GM23338 (cell line): ENCODE measurements around the gene MTREX. TPM values are rescaled to one million over a fixed set of nuclear protein-coding genes. Genes with fewer than 3 reads are reported as not detected.

ENCODE experiments used
- ATAC-seq: fragments of 200-7000 bp; cut with Tn5 transposase; 3 replicates; pipeline ENCODE4 v1.9.1; 2020
- DNase-seq: peaks from one replicate; pipeline ENCODE4 v3.0.0-alpha.2; 2015; ENCODE audit warnings: low spot score
- H2AFZ ChIP-seq: fragments of 200-600 bp; sonication (generic); 2 replicates; pipeline ENCODE4 v1.8.0; 2016; ENCODE audit warnings: antibody characterized with exemption, mild to moderate bottlenecking, moderate library complexity
- H3F3A ChIP-seq: fragments of 200-600 bp; sonication (generic); replicated peaks from 2 replicates; pipeline ENCODE4 v1.8.0; 2017; ENCODE audit warnings: antibody characterized with exemption, mixed run types, low read depth
- H3K27ac ChIP-seq: fragments of 200-600 bp; sonication (generic); 2 replicates; pipeline ENCODE4 v1.6.1; 2016; ENCODE audit warnings: low read depth
- H3K27me3 ChIP-seq: fragments of 200-600 bp; sonication (generic); 2 replicates; pipeline ENCODE4 v1.8.0; 2016; ENCODE audit warnings: mild to moderate bottlenecking, mixed run types, moderate library complexity; ENCODE audit not compliant: insufficient read depth
- H3K36me3 ChIP-seq: fragments of 200-600 bp; sonication (generic); 2 replicates; pipeline ENCODE4 v1.8.0; 2016; ENCODE audit warnings: mild to moderate bottlenecking; ENCODE audit not compliant: insufficient read depth
- H3K4me1 ChIP-seq: fragments of 200-600 bp; sonication (generic); 2 replicates; pipeline ENCODE4 v1.8.0; 2016; ENCODE audit warnings: mild to moderate bottlenecking, moderate library complexity; ENCODE audit not compliant: insufficient read depth
- H3K4me2 ChIP-seq: fragments of 200-600 bp; sonication (generic); 2 replicates; pipeline ENCODE4 v1.7.1; 2017; ENCODE audit warnings: mixed run types
- H3K4me3 ChIP-seq: fragments of 200-600 bp; sonication (generic); 2 replicates; pipeline ENCODE4 v1.6.1; 2016; ENCODE audit warnings: mixed run types
- H3K79me2 ChIP-seq: fragments of 200-600 bp; sonication (generic); replicated peaks from 2 replicates; pipeline ENCODE4 v1.8.0; 2017; ENCODE audit warnings: mild to moderate bottlenecking; ENCODE audit not compliant: insufficient read depth
- H3K9me2 ChIP-seq: fragments of 200-600 bp; sonication (generic); 2 replicates; pipeline ENCODE4 v1.8.0; 2017; ENCODE audit not compliant: insufficient read depth
- H4K20me1 ChIP-seq: fragments of 200-600 bp; sonication (generic); replicated peaks from 2 replicates; pipeline ENCODE4 v1.8.0; 2017; ENCODE audit warnings: mild to moderate bottlenecking; ENCODE audit not compliant: insufficient read depth
- H3K27ac Mint-ChIP-seq: 2 replicates; pipeline ENCODE4 v1.8.0; 2020; ENCODE audit warnings: inconsistent platforms, mild to moderate bottlenecking, moderate library complexity, mixed read lengths
- H3K27me3 Mint-ChIP-seq: 3 replicates; pipeline ENCODE4 v1.8.0; 2022; ENCODE audit warnings: low read depth, mild to moderate bottlenecking, moderate library complexity, mixed read lengths, inconsistent platforms; ENCODE audit not compliant: insufficient read depth, poor library complexity
- H3K36me3 Mint-ChIP-seq: 3 replicates; pipeline ENCODE4 v1.8.0; 2021; ENCODE audit warnings: low read depth, mild to moderate bottlenecking, inconsistent platforms, moderate library complexity, mixed read lengths
- H3K4me1 Mint-ChIP-seq: 3 replicates; pipeline ENCODE4 v1.8.0; 2020; ENCODE audit warnings: mild to moderate bottlenecking, inconsistent platforms, mixed read lengths
- H3K4me3 Mint-ChIP-seq: 3 replicates; pipeline ENCODE4 v1.8.0; 2021; ENCODE audit warnings: moderate library complexity, mild to moderate bottlenecking, inconsistent platforms, mixed read lengths
- H3K9me3 Mint-ChIP-seq: 3 replicates; pipeline ENCODE4 v1.8.0; 2020; ENCODE audit warnings: moderate library complexity, mild to moderate bottlenecking, inconsistent platforms, mixed read lengths
- CREB1 ChIP-seq: fragments of 250-450 bp; sonication (Bioruptor Pico); IDR thresholded peaks from 2 replicates; pipeline ENCODE4 v1.5.0; 2020; ENCODE audit warnings: low read depth, mild to moderate bottlenecking, moderate library complexity
- ETS1 ChIP-seq: IDR thresholded peaks from 2 replicates; pipeline ENCODE4 v1.6.1; 2016; ENCODE audit warnings: antibody characterized with exemption
- EZH2 ChIP-seq: fragments of 200-600 bp; sonication (generic); IDR thresholded peaks from one replicate; pipeline ENCODE4 v1.8.0; 2017; ENCODE audit warnings: antibody characterized with exemption, mild to moderate bottlenecking, low read depth; ENCODE audit not compliant: unreplicated experiment
- EZH2phosphoT487 ChIP-seq: fragments of 200-600 bp; sonication (generic); IDR thresholded peaks from one replicate; pipeline ENCODE4 v1.8.1; 2018; ENCODE audit warnings: antibody characterized with exemption; ENCODE audit not compliant: unreplicated experiment
- NANOG ChIP-seq: IDR thresholded peaks from 2 replicates; pipeline ENCODE4 v1.6.1; 2016; ENCODE audit warnings: antibody characterized with exemption, borderline replicate concordance
- POLR2AphosphoS5 ChIP-seq: IDR thresholded peaks from 2 replicates; pipeline ENCODE4 v1.6.1; 2016; ENCODE audit warnings: antibody characterized with exemption, low read depth
- REST ChIP-seq: IDR thresholded peaks from one replicate; pipeline ENCODE4 v1.6.1; 2018; ENCODE audit warnings: antibody characterized with exemption; ENCODE audit not compliant: unreplicated experiment
- STAT1 ChIP-seq: IDR thresholded peaks from one replicate; pipeline ENCODE4 v1.6.1; 2016; ENCODE audit warnings: antibody characterized with exemption; ENCODE audit not compliant: unreplicated experiment
- ZNF114 ChIP-seq: fragments of 250-450 bp; sonication (Bioruptor Pico); IDR thresholded peaks from 2 replicates; pipeline ENCODE4 v1.5.0; 2020; ENCODE audit warnings: mild to moderate bottlenecking, moderate library complexity
- ZNF331 ChIP-seq: fragments of 250-450 bp; sonication (Bioruptor Pico); IDR thresholded peaks from 2 replicates; pipeline ENCODE4 v1.5.0; 2020; ENCODE audit warnings: low read depth, mild to moderate bottlenecking, moderate library complexity
- polyA plus RNA-seq: library from polyadenylated mRNA; unstranded; fragments of >200 nt; fragmentation: Nextera tagmentation; extraction: Ambion mirVana; gene quantifications from 2 replicates; pipeline ENCODE4 v1.2.1, GENCODE V29; 2016
- total RNA-seq: library from RNA; depleted of rRNA; stranded (reverse); fragments of >200 nt; shearing (Covaris generic); gene quantifications from 2 replicates; pipeline ENCODE4 v1.2.3, GENCODE V29; 2014

Gene MTREX
- total and polyA plus RNA-seq, 2 experiments from 2014 or later, result 47.5 to 94.9 TPM

DNA sequence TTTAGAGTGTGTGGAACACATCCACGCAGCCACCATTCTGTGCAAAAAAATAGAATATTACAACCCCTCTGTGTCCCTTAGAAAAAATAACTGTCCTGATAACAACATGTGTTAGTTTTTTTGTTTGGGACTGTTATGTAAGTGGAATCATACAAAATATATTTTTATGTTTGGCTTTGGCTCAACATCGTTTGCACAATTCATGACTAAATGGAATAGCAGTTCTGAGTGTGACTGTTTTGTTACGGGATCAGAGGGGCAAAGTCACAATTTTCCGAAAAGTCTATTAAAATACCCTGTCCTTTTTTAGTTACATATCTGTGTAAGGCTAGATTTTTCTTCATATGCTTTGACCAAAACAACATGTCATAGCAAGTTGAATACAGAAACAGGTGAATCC lies 12.8 kb downstream of the MTREX start:
- Mint-ChIP-seq H3K27me3 (no peaks in the 10 kb centered on the region), H3K27ac (no peak overlapping the region), H3K4me1 (no peaks in the 10 kb centered on the region), H3K36me3 (peaks cover 45% of the 10 kb centered on the region), H3K9me3 (no peaks in the 10 kb centered on the region), H3K4me3 (no peak overlapping the region)
- no peak for DNase-seq
- Histone ChIP-seq H3K4me1 (no peaks in the 10 kb centered on the region), H3K27ac (no peak overlapping the region), H3K4me3 (no peak overlapping the region), H4K20me1 (peaks cover 13% of the 10 kb centered on the region), H3K4me2 (no peak overlapping the region), H3K79me2 (peaks cover 82% of the 10 kb centered on the region), H3K36me3 (no peaks in the 10 kb centered on the region), H3K9me2 (no peaks in the 10 kb centered on the region), H3K27me3 (no peaks in the 10 kb centered on the region), H2AFZ (no peak overlapping the region), H3F3A (no peaks in the 10 kb centered on the region)
- no peak for ATAC-seq
- TF ChIP-seq REST (no peak), STAT1 (no peak), EZH2phosphoT487 (no peak)

DNA sequence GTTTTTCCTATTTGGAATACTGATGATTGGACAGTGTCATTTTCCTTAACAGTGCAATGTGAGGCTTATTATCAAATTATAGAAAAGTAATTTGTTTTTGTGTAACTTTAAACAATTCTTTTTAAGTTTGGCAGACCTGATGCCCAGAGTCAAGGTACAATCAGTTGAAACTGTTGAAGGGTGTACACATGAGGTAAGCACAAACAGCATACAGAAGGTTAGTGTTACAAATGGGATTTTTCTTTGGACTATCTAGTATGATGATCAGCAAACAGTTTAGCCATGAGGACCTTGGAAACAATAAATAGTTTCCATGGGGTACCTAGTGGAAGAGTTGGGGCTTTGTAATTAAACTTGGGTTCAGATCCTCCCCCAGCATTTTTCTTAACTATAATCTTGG lies 16.2 kb downstream of the MTREX start:
- no peaks in the 10 kb centered on the region for H3K27me3 Mint-ChIP-seq
- no peak for DNase-seq
- H3K79me2 ChIP-seq, result peaks cover 75% of the 10 kb centered on the region
- no peak for TF ChIP-seq REST
- no peak for TF ChIP-seq CREB1 (CRISPR knock-in tag)
- TF ChIP-seq ETS1, result no peak
- TF ChIP-seq NANOG, result no peak
- no peak for TF ChIP-seq ZNF114 (CRISPR knock-in tag)
- no peak for TF ChIP-seq ZNF331
- TF ChIP-seq STAT1, result no peak
- no peak for TF ChIP-seq POLR2AphosphoS5
- no peak for TF ChIP-seq EZH2
- H3K4me1 Mint-ChIP-seq, result no peaks in the 10 kb centered on the region
- no peak overlapping the region for H3K27ac ChIP-seq
- H3K4me3 Mint-ChIP-seq, result no peak overlapping the region
- H3K9me2 ChIP-seq, result no peaks in the 10 kb centered on the region
- peaks cover 34% of the 10 kb centered on the region; the same call in 2 of the 3 replicates for H3K36me3 Mint-ChIP-seq
- no peaks in the 10 kb centered on the region for H3K27me3 ChIP-seq
- peaks cover 11% of the 10 kb centered on the region for H4K20me1 ChIP-seq
- H3K4me3 ChIP-seq, result no peak overlapping the region
- H3K4me1 ChIP-seq, result no peaks in the 10 kb centered on the region
- H3K4me2 ChIP-seq, result no peak overlapping the region
- no peak overlapping the region for H2AFZ ChIP-seq
- ATAC-seq, result no peak
- H3K27ac Mint-ChIP-seq, result no peak overlapping the region
- no peaks in the 10 kb centered on the region for H3K36me3 ChIP-seq
- H3F3A ChIP-seq, result no peaks in the 10 kb centered on the region
- H3K9me3 Mint-ChIP-seq, result no peaks in the 10 kb centered on the region
